ENCODE measurements around the gene DIP2C.

DIP2C gene

GRCh38 chr10:393106-393745, 296.2 kb downstream of the DIP2C start:
- Histone ChIP-seq H3K27ac (ENCODE audit: low read depth in 2 of 2, low read length in 2 of 2) (no peak overlapping the region), H3K27me3 (ENCODE audit: control insufficient read depth in 2 of 2, insufficient read depth in 2 of 2, low read length in 2 of 2) (no peaks in the 10 kb centered on the region), H3K4me3 (ENCODE audit: low read length in 2 of 2) (no peak overlapping the region), H3K4me1 (ENCODE audit: control insufficient read depth in 2 of 2, insufficient read depth in 2 of 2, low read length in 2 of 2) (peaks cover 3 to 4% of the 10 kb centered on the region in 2 donors), H3K36me3 (ENCODE audit: control insufficient read depth in 2 of 2, insufficient read depth in 2 of 2, low read length in 2 of 2) (peaks cover 8 to 12% of the 10 kb centered on the region in 2 donors), H3K9ac (ENCODE audit: low read depth in 1 of 2, low read length in 2 of 2) (no peak overlapping the region), H3K9me3 (ENCODE audit: control insufficient read depth in 2 of 2, low read length in 2 of 2) (no peaks in the 10 kb centered on the region)

GRCh38 chr10:392705-393037, 296.8 kb downstream of the DIP2C start:
- H3K27me3 ChIP-seq (ENCODE audit: control insufficient read depth in 2 of 2, insufficient read depth in 2 of 2, low read length in 2 of 2), result no peaks in the 10 kb centered on the region
- H3K36me3 ChIP-seq (ENCODE audit: control insufficient read depth in 2 of 2, insufficient read depth in 2 of 2, low read length in 2 of 2), result peaks cover 8 to 12% of the 10 kb centered on the region in 2 donors
- H3K9ac ChIP-seq (ENCODE audit: low read depth in 1 of 2, low read length in 2 of 2), result no peak overlapping the region
- peaks cover 3 to 7% of the 10 kb centered on the region in 2 donors for H3K4me1 ChIP-seq (ENCODE audit: control insufficient read depth in 2 of 2, insufficient read depth in 2 of 2, low read length in 2 of 2)
- no peak overlapping the region for H3K27ac ChIP-seq (ENCODE audit: low read depth in 2 of 2, low read length in 2 of 2)
- no peaks in the 10 kb centered on the region for H3K9me3 ChIP-seq (ENCODE audit: control insufficient read depth in 2 of 2, low read length in 2 of 2)
- no peak overlapping the region for H3K4me3 ChIP-seq (ENCODE audit: low read length in 2 of 2)

- Histone ChIP-seq H3K9me3 (ENCODE audit: control insufficient read depth in 2 of 2, low read length in 2 of 2) (no peaks in the 10 kb centered on the region), H3K4me3 (ENCODE audit: low read length in 2 of 2) (no peak overlapping the region), H3K27me3 (ENCODE audit: control insufficient read depth in 2 of 2, insufficient read depth in 2 of 2, low read length in 2 of 2) (no peaks in the 10 kb centered on the region), H3K9ac (ENCODE audit: low read depth in 1 of 2, low read length in 2 of 2) (no peak overlapping the region), H3K4me1 (ENCODE audit: control insufficient read depth in 2 of 2, insufficient read depth in 2 of 2, low read length in 2 of 2) (peaks cover 3 to 7% of the 10 kb centered on the region in 2 donors), H3K27ac (ENCODE audit: low read depth in 2 of 2, low read length in 2 of 2) (no peak overlapping the region), H3K36me3 (ENCODE audit: control insufficient read depth in 2 of 2, insufficient read depth in 2 of 2, low read length in 2 of 2) (peaks cover 8 to 12% of the 10 kb centered on the region in 2 donors)
These were observed 297.4 kb downstream of the DIP2C start for GRCh38 chr10:391847-392704.

GRCh38 chr10:391305-391704, 298.2 kb downstream of the DIP2C start:
- Histone ChIP-seq H3K4me3 (ENCODE audit: low read length in 2 of 2) (no peak overlapping the region), H3K9me3 (ENCODE audit: control insufficient read depth in 2 of 2, low read length in 2 of 2) (no peaks in the 10 kb centered on the region), H3K27ac (ENCODE audit: low read depth in 2 of 2, low read length in 2 of 2) (no peak overlapping the region), H3K36me3 (ENCODE audit: control insufficient read depth in 2 of 2, insufficient read depth in 2 of 2, low read length in 2 of 2) (peaks cover 8 to 12% of the 10 kb centered on the region in 2 donors), H3K9ac (ENCODE audit: low read depth in 1 of 2, low read length in 2 of 2) (no peak overlapping the region), H3K27me3 (ENCODE audit: control insufficient read depth in 2 of 2, insufficient read depth in 2 of 2, low read length in 2 of 2) (no peaks in the 10 kb centered on the region), H3K4me1 (ENCODE audit: control insufficient read depth in 2 of 2, insufficient read depth in 2 of 2, low read length in 2 of 2) (peaks cover 3 to 7% of the 10 kb centered on the region in 2 donors)

GRCh38 chr10:390449-391100, 298.9 kb downstream of the DIP2C start:
- Histone ChIP-seq H3K27me3 (ENCODE audit: control insufficient read depth in 2 of 2, insufficient read depth in 2 of 2, low read length in 2 of 2) (no peaks in the 10 kb centered on the region), H3K4me1 (ENCODE audit: control insufficient read depth in 2 of 2, insufficient read depth in 2 of 2, low read length in 2 of 2) (peaks cover 3 to 7% of the 10 kb centered on the region in 2 donors), H3K9me3 (ENCODE audit: control insufficient read depth in 2 of 2, low read length in 2 of 2) (no peaks in the 10 kb centered on the region), H3K36me3 (ENCODE audit: control insufficient read depth in 2 of 2, insufficient read depth in 2 of 2, low read length in 2 of 2) (peaks cover 8 to 14% of the 10 kb centered on the region in 2 donors), H3K4me3 (ENCODE audit: low read length in 2 of 2) (no peak overlapping the region), H3K9ac (ENCODE audit: low read depth in 1 of 2, low read length in 2 of 2) (no peak overlapping the region), H3K27ac (ENCODE audit: low read depth in 2 of 2, low read length in 2 of 2) (no peak overlapping the region)

- Histone ChIP-seq H3K36me3 (ENCODE audit: control insufficient read depth in 2 of 2, insufficient read depth in 2 of 2, low read length in 2 of 2) (peaks cover 8 to 14% of the 10 kb centered on the region in 2 donors), H3K9me3 (ENCODE audit: control insufficient read depth in 2 of 2, low read length in 2 of 2) (no peaks in the 10 kb centered on the region), H3K9ac (ENCODE audit: low read depth in 1 of 2, low read length in 2 of 2) (no peak overlapping the region), H3K27ac (ENCODE audit: low read depth in 2 of 2, low read length in 2 of 2) (no peak overlapping the region), H3K27me3 (ENCODE audit: control insufficient read depth in 2 of 2, insufficient read depth in 2 of 2, low read length in 2 of 2) (no peaks in the 10 kb centered on the region), H3K4me3 (ENCODE audit: low read length in 2 of 2) (no peak overlapping the region), H3K4me1 (ENCODE audit: control insufficient read depth in 2 of 2, insufficient read depth in 2 of 2, low read length in 2 of 2) (peaks cover 3 to 7% of the 10 kb centered on the region in 2 donors)
These were observed 299.5 kb downstream of the DIP2C start for GRCh38 chr10:389836-390448.

- no peak overlapping the region for H3K9ac ChIP-seq (ENCODE audit: low read depth in 1 of 2, low read length in 2 of 2)
- peaks cover 3 to 7% of the 10 kb centered on the region in 2 donors for H3K4me1 ChIP-seq (ENCODE audit: control insufficient read depth in 2 of 2, insufficient read depth in 2 of 2, low read length in 2 of 2)
- H3K4me3 ChIP-seq (ENCODE audit: low read length in 2 of 2), result no peak overlapping the region
- H3K9me3 ChIP-seq (ENCODE audit: control insufficient read depth in 2 of 2, low read length in 2 of 2), result no peaks in the 10 kb centered on the region
- H3K27me3 ChIP-seq (ENCODE audit: control insufficient read depth in 2 of 2, insufficient read depth in 2 of 2, low read length in 2 of 2), result no peaks in the 10 kb centered on the region
- no peak overlapping the region for H3K27ac ChIP-seq (ENCODE audit: low read depth in 2 of 2, low read length in 2 of 2)
- peaks cover 8 to 14% of the 10 kb centered on the region in 2 donors for H3K36me3 ChIP-seq (ENCODE audit: control insufficient read depth in 2 of 2, insufficient read depth in 2 of 2, low read length in 2 of 2)
These were observed 300.1 kb downstream of the DIP2C start for GRCh38 chr10:389261-389790.

GRCh38 chr10:388661-389045, 300.8 kb downstream of the DIP2C start:
- Histone ChIP-seq H3K27me3 (ENCODE audit: control insufficient read depth in 2 of 2, insufficient read depth in 2 of 2, low read length in 2 of 2) (no peaks in the 10 kb centered on the region), H3K36me3 (ENCODE audit: control insufficient read depth in 2 of 2, insufficient read depth in 2 of 2, low read length in 2 of 2) (peaks cover 8 to 14% of the 10 kb centered on the region in 2 donors), H3K4me1 (ENCODE audit: control insufficient read depth in 2 of 2, insufficient read depth in 2 of 2, low read length in 2 of 2) (peaks cover 3 to 7% of the 10 kb centered on the region in 2 donors), H3K4me3 (ENCODE audit: low read length in 2 of 2) (no peak overlapping the region), H3K9me3 (ENCODE audit: control insufficient read depth in 2 of 2, low read length in 2 of 2) (no peaks in the 10 kb centered on the region), H3K27ac (ENCODE audit: low read depth in 2 of 2, low read length in 2 of 2) (no peak overlapping the region), H3K9ac (ENCODE audit: low read depth in 1 of 2, low read length in 2 of 2) (no peak overlapping the region)

- no peaks in the 10 kb centered on the region for H3K27me3 ChIP-seq (ENCODE audit: control insufficient read depth in 2 of 2, insufficient read depth in 2 of 2, low read length in 2 of 2)
- peaks cover 8 to 14% of the 10 kb centered on the region in 2 donors for H3K36me3 ChIP-seq (ENCODE audit: control insufficient read depth in 2 of 2, insufficient read depth in 2 of 2, low read length in 2 of 2)
- H3K27ac ChIP-seq (ENCODE audit: low read depth in 2 of 2, low read length in 2 of 2), result no peak overlapping the region
- no peaks in the 10 kb centered on the region for H3K9me3 ChIP-seq (ENCODE audit: control insufficient read depth in 2 of 2, low read length in 2 of 2)
- no peak overlapping the region for H3K4me3 ChIP-seq (ENCODE audit: low read length in 2 of 2)
- H3K9ac ChIP-seq (ENCODE audit: low read depth in 1 of 2, low read length in 2 of 2), result no peak overlapping the region
- H3K4me1 ChIP-seq (ENCODE audit: control insufficient read depth in 2 of 2, insufficient read depth in 2 of 2, low read length in 2 of 2), result peaks cover 3 to 7% of the 10 kb centered on the region in 2 donors
These were observed 301.4 kb downstream of the DIP2C start for GRCh38 chr10:387909-388660.

Data from mucosa of rectum (tissue), 2 donors.